Right lobe of liver (tissue), 6 donors: Measurements from ENCODE around the gene ARPC5. TPM values are rescaled to one million over a fixed set of nuclear protein-coding genes. Genes with fewer than 3 reads are reported as not detected.

Experiments
- ATAC-seq, 4 donors: fragments of 200-7000 bp; cut with Tn5 transposase; one replicate each; pipeline ENCODE4 v1.9.1; 2020; ENCODE audit warnings: mild to moderate bottlenecking in 4 of 4, moderate library complexity in 4 of 4
- DNase-seq, 3 donors: peaks; one replicate each; pipeline ENCODE4 v3.0.0-alpha.2; 2020
- H3K27ac ChIP-seq, 3 donors: fragments of 200-600 bp; one replicate each; pipeline ENCODE4 v1.8.0; 2022
- H3K27me3 ChIP-seq, 2 donors: fragments of 200-600 bp; one replicate each; pipeline ENCODE4 v1.8.0; 2022
- H3K36me3 ChIP-seq, 4 donors: fragments of 200-600 bp; sonication (generic) in 1 of 4; one replicate each; pipeline versions ENCODE4 v1.5.1 to v1.8.0; 2017 to 2022; ENCODE audit warnings: control low read depth in 1 of 4
- H3K4me1 ChIP-seq, 4 donors: fragments of 200-600 bp; sonication (generic) in 1 of 4; one replicate each; pipeline versions ENCODE4 v1.5.1 to v1.8.0; 2017 to 2022; ENCODE audit warnings: control low read depth in 1 of 4
- H3K4me3 ChIP-seq, 3 donors: fragments of 200-600 bp; one replicate each; pipeline ENCODE4 v1.8.0; 2022
- H3K9me3 ChIP-seq, 4 donors: fragments of 200-600 bp; sonication (generic) in 1 of 4; one replicate each; pipeline versions ENCODE4 v1.5.1 to v1.8.0; 2017 to 2022; ENCODE audit warnings: control low read depth in 1 of 4
- CTCF ChIP-seq, 4 donors: fragments of 200-600 bp in 3 of 4; fragments of 450-650 bp in 1 of 4; IDR thresholded peaks; one replicate each; pipeline versions ENCODE4 v1.5.1 to v1.8.0; 2016 to 2022; ENCODE audit warnings: antibody characterized with exemption in 4 of 4, mild to moderate bottlenecking in 2 of 4
- POLR2A ChIP-seq: fragments of 450-650 bp; IDR thresholded peaks from one replicate; pipeline ENCODE4 v1.6.1; 2017; ENCODE audit warnings: antibody characterized with exemption, mild to moderate bottlenecking
- WGBS: methylation state at CpG from one replicate; pipeline ENCODE4 v1.1.6; 2018; ENCODE audit warnings: low coverage, low lambda C conversion rate; ENCODE audit not compliant: insufficient coverage; ENCODE audit errors: missing lambda C conversion rate; 5-methylcytosine and 5-hydroxymethylcytosine counted together
- intact Hi-C, 2 donors: fragments of 100-400 bp; cut with DNase I; formaldehyde crosslinking; loops; one replicate each; pipeline versions ENCODE4 v1.11.2 to v1.14.1; 2022
- total RNA-seq, 6 experiments: library from RNA; depleted of rRNA in 2 of 6; stranded (reverse); fragments of >200 nt in 2 of 6; fragmentation: NEBNext Ultra II Directional in 3 of 6; extraction: Animal tissue kit (Norgen Biotek cat#: 25700) in 3 of 6; gene quantifications; one replicate each; pipeline versions ENCODE4 v1.1.0 to v1.2.4, GENCODE V29; 2016 to 2023
- donor health status: DM: no; HTN: yes; CAD: no.
- donor health status: DM: no; HTN: no; CAD: no.
- donor health status: DM: no; HTN: no; CAD: no.
- donor health status: DM: no; HTN: yes; CAD: no.
- donor health status: DM: no; HTN: yes; CAD: no.

The ARPC5 gene
- total RNA-seq, 6 experiments from 2014 or later, result 23.6 to 70.5 (median 41.3) TPM

GRCh38 chr1:183638649-183639387, 3.2 kb upstream of the ARPC5 start:
- ATAC-seq (no peak), DNase-seq (no peak)
- no peak overlapping the region for H3K4me3 ChIP-seq
- no peaks in the 10 kb centered on the region for H3K27me3 ChIP-seq
- H3K4me1 ChIP-seq, result peaks cover 0 to 36% (median 3%) of the 10 kb centered on the region in 4 donors
- no peaks in the 10 kb centered on the region for H3K9me3 ChIP-seq
- no peak for TF ChIP-seq POLR2A
- intact Hi-C loops, result loop anchor here in 1 of 2 donors (10.0 kb wide), 1 partner anchor 164 kb away; the partner anchor contains the start of gene SMG7
- 90% methylated on average over 4 of the region's 7 CpGs for WGBS
- H3K36me3 ChIP-seq, result no peaks in the 10 kb centered on the region
- H3K27ac ChIP-seq, result no peak overlapping the region

DNA sequence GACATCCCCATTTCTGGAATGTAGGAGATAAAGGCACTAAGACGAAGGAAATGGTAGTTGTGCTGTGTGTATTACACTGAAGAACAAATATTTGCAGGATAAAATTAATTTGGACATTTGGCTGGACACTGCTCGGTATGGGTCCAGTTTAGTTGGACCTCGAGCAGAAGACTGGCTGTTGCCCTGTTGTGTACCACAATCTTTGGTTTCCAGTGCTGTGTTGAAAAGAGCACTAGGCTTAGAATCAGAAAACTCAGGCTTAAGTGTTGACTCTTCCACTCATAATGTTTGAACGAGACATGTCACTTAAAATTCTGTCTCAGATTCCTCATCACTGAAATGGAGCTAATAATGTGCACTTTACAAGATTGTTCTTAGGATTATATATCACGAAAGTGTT, 1.2 kb upstream of the ARPC5 start:
- Histone ChIP-seq H3K4me3 (peak overlapping the region; percentile 69 to 83 (median 72)), H3K27ac (peak overlapping the region in 2 of 3 donors; percentile 67 to 70), H3K9me3 (no peaks in the 10 kb centered on the region), H3K4me1 (peaks cover 0 to 56% (median 12%) of the 10 kb centered on the region in 4 donors), H3K36me3 (no peaks in the 10 kb centered on the region), H3K27me3 (no peaks in the 10 kb centered on the region)
- intact Hi-C loops, result loop anchor here in 1 of 2 donors (10.0 kb wide), 1 partner anchor 162 kb away; the partner anchor contains the start of gene SMG7
- DNase-seq (no peak), ATAC-seq (peak in 2 of 4 donors; percentile 0 to 5)
- TF ChIP-seq CTCF (IDR thresholded peaks at IDR 0.05) (no peak), POLR2A (no peak)
- 24% methylated on average over 5 of the region's 5 CpGs for WGBS

GRCh38 chr1:183636334-183636682, 725 bp upstream of the ARPC5 start:
- H3K4me3 ChIP-seq, result peak overlapping the region; percentile 69 to 83 (median 72)
- peak in 1 of 4 donors; percentile 52 for ATAC-seq
- 4% methylated on average over 10 of the region's 15 CpGs for WGBS

DNA sequence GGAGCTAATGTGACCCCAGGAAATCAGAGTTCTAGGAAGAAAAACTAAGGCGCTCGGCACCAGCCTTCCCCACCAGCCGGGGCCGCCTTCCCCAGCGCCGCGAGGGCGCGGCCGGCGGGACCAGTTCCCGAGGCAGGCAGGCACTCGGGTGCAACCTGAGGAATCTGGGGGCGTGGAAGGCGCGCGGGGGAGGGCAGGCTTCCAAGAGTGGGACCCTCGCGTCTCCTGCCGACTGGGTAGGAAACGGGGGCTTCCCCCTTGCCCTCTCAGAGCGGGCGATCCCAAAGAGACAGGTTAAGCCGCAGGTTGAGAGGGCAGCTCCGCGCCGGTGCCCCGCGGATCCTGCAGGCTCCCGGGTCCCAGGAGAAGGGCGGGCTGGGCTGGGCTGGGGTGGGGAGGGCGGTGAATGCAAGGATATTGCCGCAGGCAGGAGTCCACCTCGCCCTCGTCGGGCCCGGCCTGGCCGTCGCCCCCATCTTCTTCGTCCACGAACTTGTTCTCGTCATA, 431 bp downstream of the ARPC5 start:
- H3K9me3 ChIP-seq, result no peaks in the 10 kb centered on the region
- peak; percentile 50 to 71 (median 68) for DNase-seq
- no peaks in the 10 kb centered on the region for H3K27me3 ChIP-seq
- 0% methylated on average over 2 of the region's 42 CpGs for WGBS
- peaks cover 0 to 51% (median 12%) of the 10 kb centered on the region in 4 donors for H3K4me1 ChIP-seq
- TF ChIP-seq CTCF (IDR thresholded peaks at IDR 0.05), result no peak
- no peak for TF ChIP-seq POLR2A
- peaks cover 0 to 7% (median under 1%) of the 10 kb centered on the region in 4 donors for H3K36me3 ChIP-seq
- peak overlapping the region; percentile 69 to 83 (median 72) for H3K4me3 ChIP-seq
- ATAC-seq, result peak; percentile 16 to 39 (median 33)
- intact Hi-C loops, result loop anchor here in 1 of 2 donors (10.0 kb wide), 1 partner anchor 160 kb away; the partner anchor contains the start of gene SMG7
- H3K27ac ChIP-seq, result peak overlapping the region; percentile 77 to 90 (median 84)

More at GRCh38 chr1:183636334-183636682, 725 bp upstream of the ARPC5 start:
- intact Hi-C loops, result loop anchor here in 1 of 2 donors (10.0 kb wide), 1 partner anchor 162 kb away; the partner anchor contains the start of gene SMG7
- Histone ChIP-seq H3K4me1 (peaks cover 0 to 60% (median 12%) of the 10 kb centered on the region in 4 donors), H3K36me3 (no peaks in the 10 kb centered on the region), H3K9me3 (no peaks in the 10 kb centered on the region), H3K27ac (peak overlapping the region in 2 of 3 donors; percentile 67 to 70), H3K27me3 (no peaks in the 10 kb centered on the region)
- no peak for TF ChIP-seq CTCF (IDR thresholded peaks at IDR 0.05)
- no peak for TF ChIP-seq POLR2A
- DNase-seq, result no peak
